Measurements from ENCODE around the gene ZSWIM8.

The ZSWIM8 gene

GRCh38 chr10:73837072-73837471, 51.7 kb downstream of the ZSWIM8 start:
- TF ChIP-seq CTCF (IDR thresholded peaks at IDR 0.05; ENCODE audit: unreplicated experiment in 3 of 3): no peak
- no peaks in the 10 kb centered on the region for H3K27me3 Mint-ChIP-seq (ENCODE audit: low read depth)
- H3K36me3 Mint-ChIP-seq (ENCODE audit: low read depth): peaks cover 23% of the 10 kb centered on the region
- no peaks in the 10 kb centered on the region for H3K9me3 Mint-ChIP-seq
- no peaks in the 10 kb centered on the region for H3K4me1 Mint-ChIP-seq
- H3K27ac Mint-ChIP-seq: no peak overlapping the region
- H3K4me3 Mint-ChIP-seq: no peak overlapping the region

- Mint-ChIP-seq H3K9me3 (no peaks in the 10 kb centered on the region), H3K27ac (no peak overlapping the region), H3K4me3 (no peak overlapping the region), H3K27me3 (ENCODE audit: low read depth) (no peaks in the 10 kb centered on the region), H3K4me1 (no peaks in the 10 kb centered on the region), H3K36me3 (ENCODE audit: low read depth) (peaks cover 23% of the 10 kb centered on the region)
- no peak for TF ChIP-seq CTCF (IDR thresholded peaks at IDR 0.05; ENCODE audit: unreplicated experiment in 3 of 3)
Observed at GRCh38 chr10:73838008-73838567, 52.7 kb downstream of the ZSWIM8 start.

GRCh38 chr10:73838827-73839226, 53.4 kb downstream of the ZSWIM8 start:
- no peaks in the 10 kb centered on the region for H3K27me3 Mint-ChIP-seq (ENCODE audit: low read depth)
- no peak for TF ChIP-seq CTCF (IDR thresholded peaks at IDR 0.05; ENCODE audit: unreplicated experiment in 3 of 3)
- no peaks in the 10 kb centered on the region for H3K9me3 Mint-ChIP-seq
- peaks cover 27% of the 10 kb centered on the region for H3K36me3 Mint-ChIP-seq (ENCODE audit: low read depth)
- H3K4me1 Mint-ChIP-seq: no peaks in the 10 kb centered on the region
- no peak overlapping the region for H3K4me3 Mint-ChIP-seq
- H3K27ac Mint-ChIP-seq: no peak overlapping the region

- Mint-ChIP-seq H3K4me3 (no peak overlapping the region), H3K27ac (no peak overlapping the region), H3K27me3 (ENCODE audit: low read depth) (no peaks in the 10 kb centered on the region), H3K36me3 (ENCODE audit: low read depth) (peaks cover 28% of the 10 kb centered on the region), H3K9me3 (no peaks in the 10 kb centered on the region), H3K4me1 (no peaks in the 10 kb centered on the region)
- no peak for TF ChIP-seq CTCF (IDR thresholded peaks at IDR 0.05; ENCODE audit: unreplicated experiment in 3 of 3)
Observed at GRCh38 chr10:73839276-73839966, 54.0 kb downstream of the ZSWIM8 start.

- H3K27me3 Mint-ChIP-seq (ENCODE audit: low read depth): no peaks in the 10 kb centered on the region
- no peaks in the 10 kb centered on the region for H3K4me1 Mint-ChIP-seq
- TF ChIP-seq CTCF (IDR thresholded peaks at IDR 0.05; ENCODE audit: unreplicated experiment in 3 of 3): no peak
- H3K9me3 Mint-ChIP-seq: no peaks in the 10 kb centered on the region
- H3K4me3 Mint-ChIP-seq: no peak overlapping the region
- H3K36me3 Mint-ChIP-seq (ENCODE audit: low read depth): peaks cover 32% of the 10 kb centered on the region
- no peak overlapping the region for H3K27ac Mint-ChIP-seq
Observed at GRCh38 chr10:73840056-73840402, 54.6 kb downstream of the ZSWIM8 start.
